Caco-2 (cell line): Measurements from ENCODE around the gene PCDHB6. TPM values are rescaled to one million over a fixed set of nuclear protein-coding genes. Genes with fewer than 3 reads are reported as not detected.
"Not testable (repeated sequence)": the region's sequence is repeated elsewhere in the genome, so short reads cannot be mapped to it uniquely, and the experiment has no call there.

ENCODE experiments used
- BruUV-seq: library from RNA; stranded (reverse); fragments of 400-500 nt; replicated peaks from 2 replicates; lab custom pipeline; 2021; lab: Mats Ljungman, UMichigan
- CTCF ChIA-PET: fragments of 300-600 bp; sonication (Branson Sonifier 250); formaldehyde crosslinking; loops from one replicate; lab custom pipeline; 2022; ENCODE audit warnings: antibody characterized with exemption; lab: Charles Lee
- POLR2A ChIA-PET: fragments of 300-600 bp; sonication (Branson Sonifier 250); formaldehyde crosslinking; loops from one replicate; lab custom pipeline; 2022; ENCODE audit warnings: antibody characterized with exemption; lab: Charles Lee
- DNase-seq, 2 experiments: peaks; one replicate each; pipeline versions ENCODE4 v3.0.0 to v3.0.0-alpha.2; 2020 to 2022
- H3K27me3 ChIP-seq: replicated peaks from 2 replicates; pipeline ENCODE4 v1.6.0; 2011; ENCODE audit warnings: low read length; ENCODE audit not compliant: control insufficient read depth, insufficient read depth
- H3K36me3 ChIP-seq: 2 replicates; pipeline ENCODE4 v1.5.1; 2011; ENCODE audit warnings: low read length; ENCODE audit not compliant: control insufficient read depth, insufficient read depth
- H3K4me1 ChIP-seq: fragments of 250-450 bp; sonication (Bioruptor Pico); 2 replicates; pipeline ENCODE4 v1.5.1; 2020; ENCODE audit warnings: mild to moderate bottlenecking
- H3K4me3 ChIP-seq: 2 replicates; pipeline ENCODE4 v1.5.1; 2011; ENCODE audit warnings: low read depth, mild to moderate bottlenecking, control low read depth, low read length
- H3K9me3 ChIP-seq: fragments of 250-450 bp; sonication (Bioruptor Pico); 2 replicates; pipeline ENCODE4 v1.5.1; 2020; ENCODE audit warnings: mild to moderate bottlenecking, moderate library complexity
- H3K27ac Mint-ChIP-seq: one replicate; pipeline ENCODE4 v1.8.0; 2022; ENCODE audit warnings: mixed read lengths; ENCODE audit not compliant: unreplicated experiment
- H3K27me3 Mint-ChIP-seq: one replicate; pipeline ENCODE4 v1.8.0; 2022; ENCODE audit warnings: mixed read lengths; ENCODE audit not compliant: insufficient read depth, unreplicated experiment
- H3K36me3 Mint-ChIP-seq: one replicate; pipeline ENCODE4 v1.8.0; 2022; ENCODE audit warnings: mild to moderate bottlenecking, mixed read lengths; ENCODE audit not compliant: insufficient read depth, unreplicated experiment
- H3K4me1 Mint-ChIP-seq: one replicate; pipeline ENCODE4 v1.8.0; 2022; ENCODE audit warnings: low read depth, mixed read lengths; ENCODE audit not compliant: unreplicated experiment
- H3K4me3 Mint-ChIP-seq: one replicate; pipeline ENCODE4 v1.8.0; 2022; ENCODE audit warnings: mild to moderate bottlenecking, moderate library complexity, mixed read lengths; ENCODE audit not compliant: unreplicated experiment
- H3K9me3 Mint-ChIP-seq: one replicate; pipeline ENCODE4 v1.8.0; 2022; ENCODE audit warnings: mixed read lengths; ENCODE audit not compliant: unreplicated experiment
- intact Hi-C: fragments of 100-400 bp; cut with micrococcal nuclease; formaldehyde crosslinking; loops from one replicate; pipeline ENCODE4 v1.10.0; 2022; ENCODE audit not compliant: unreplicated experiment
- total RNA-seq: library from RNA; stranded (reverse); gene quantifications from 2 replicates; pipeline ENCODE4 v1.2.3, GENCODE V29; 2022
- TF ChIP-seq, protein P1 (sequence below), 2 experiments: fragments of 200-600 bp in 1 of 2; IDR thresholded peaks; 1 replicate in 1 of 2; 2 replicates in 1 of 2; pipeline versions ENCODE4 v1.5.1 to v1.8.0; 2011 to 2022; ENCODE audit warnings: antibody characterized with exemption in 1 of 2, control low read depth in 1 of 2, inconsistent platforms in 1 of 2, low read depth in 1 of 2, low read length in 1 of 2, mild to moderate bottlenecking in 1 of 2, moderate library complexity in 1 of 2; ENCODE audit not compliant: insufficient read depth in 1 of 2, severe bottlenecking in 1 of 2, unreplicated experiment in 1 of 2

The PCDHB6 gene
- total RNA-seq, 1 experiment from 2014 or later, result not detected

DNA sequence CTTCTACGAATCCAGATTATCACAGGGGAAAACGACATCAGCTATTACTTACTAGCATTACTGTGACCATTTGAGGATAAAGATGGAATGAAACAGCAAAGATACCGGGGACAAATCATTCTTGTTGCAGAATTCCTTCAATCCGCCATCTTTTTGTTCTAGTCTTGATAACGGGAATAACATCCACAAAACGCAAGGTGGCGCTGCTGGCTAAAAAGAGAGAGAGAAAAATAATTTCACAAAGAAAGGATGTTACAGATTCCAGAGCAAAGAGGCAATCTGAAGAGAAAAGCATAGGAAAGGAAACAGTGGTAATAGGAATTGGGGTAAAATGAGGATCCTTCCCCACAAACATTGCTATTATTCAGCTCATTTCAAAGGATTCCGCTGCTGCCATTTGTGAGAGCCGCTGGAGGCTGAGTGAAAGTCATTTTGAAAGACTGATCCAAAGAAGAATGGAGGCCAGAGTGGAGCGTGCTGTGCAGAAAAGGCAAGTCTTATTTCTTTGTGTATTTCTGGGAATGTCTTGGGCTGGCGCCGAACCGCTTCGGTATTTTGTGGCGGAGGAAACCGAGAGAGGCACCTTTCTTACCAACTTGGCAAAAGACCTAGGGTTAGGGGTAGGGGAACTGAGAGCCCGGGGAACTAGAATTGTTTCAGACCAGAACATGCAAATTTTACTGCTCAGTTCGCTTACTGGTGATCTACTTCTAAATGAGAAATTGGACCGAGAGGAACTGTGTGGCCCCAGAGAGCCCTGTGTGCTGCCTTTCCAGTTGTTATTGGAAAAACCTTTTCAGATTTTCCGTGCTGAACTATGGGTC is 22.7 kb downstream of the PCDHB6 start, which contains the start of gene PCDHB7:
Gene PCDHB7 (plus strand): TSS at position 264 of the 824 bp plus-strand sequence. CDS start 192 bp downstream, at position 456.
- POLR2A ChIA-PET, result no interaction called here
- Histone ChIP-seq H3K27me3 (no peaks in the 10 kb centered on the region), H3K4me1 (no peaks in the 10 kb centered on the region), H3K4me3 (no peak within 1 kb of the TSS), H3K9me3 (no peaks in the 10 kb centered on the region), H3K36me3 (no peaks in the 10 kb centered on the region)
- Mint-ChIP-seq H3K9me3 (peaks cover 31% of the 10 kb centered on the region), H3K27ac (no peak within 1 kb of the TSS), H3K27me3 (no peaks in the 10 kb centered on the region), H3K4me1 (no peaks in the 10 kb centered on the region), H3K4me3 (no peak within 1 kb of the TSS), H3K36me3 (no peaks in the 10 kb centered on the region)
- TF ChIP-seq, protein P1, sequence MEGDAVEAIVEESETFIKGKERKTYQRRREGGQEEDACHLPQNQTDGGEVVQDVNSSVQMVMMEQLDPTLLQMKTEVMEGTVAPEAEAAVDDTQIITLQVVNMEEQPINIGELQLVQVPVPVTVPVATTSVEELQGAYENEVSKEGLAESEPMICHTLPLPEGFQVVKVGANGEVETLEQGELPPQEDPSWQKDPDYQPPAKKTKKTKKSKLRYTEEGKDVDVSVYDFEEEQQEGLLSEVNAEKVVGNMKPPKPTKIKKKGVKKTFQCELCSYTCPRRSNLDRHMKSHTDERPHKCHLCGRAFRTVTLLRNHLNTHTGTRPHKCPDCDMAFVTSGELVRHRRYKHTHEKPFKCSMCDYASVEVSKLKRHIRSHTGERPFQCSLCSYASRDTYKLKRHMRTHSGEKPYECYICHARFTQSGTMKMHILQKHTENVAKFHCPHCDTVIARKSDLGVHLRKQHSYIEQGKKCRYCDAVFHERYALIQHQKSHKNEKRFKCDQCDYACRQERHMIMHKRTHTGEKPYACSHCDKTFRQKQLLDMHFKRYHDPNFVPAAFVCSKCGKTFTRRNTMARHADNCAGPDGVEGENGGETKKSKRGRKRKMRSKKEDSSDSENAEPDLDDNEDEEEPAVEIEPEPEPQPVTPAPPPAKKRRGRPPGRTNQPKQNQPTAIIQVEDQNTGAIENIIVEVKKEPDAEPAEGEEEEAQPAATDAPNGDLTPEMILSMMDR (IDR thresholded peaks at IDR 0.05; ENCODE audit: insufficient read depth in 1 of 2, low read depth in 1 of 2, low read length in 1 of 2, severe bottlenecking in 1 of 2, unreplicated experiment in 1 of 2), result peak; percentile 8 to 27
- CTCF ChIA-PET, result interaction anchor here (0.7 to 0.9 kb wide), 2 partner anchors 10 to 391 kb away, joined by 3 read pairs; partner anchors contain the start of gene PCDHB16
- no peak for DNase-seq
- BruUV-seq, result no TSS peak
- intact Hi-C loops, result no loop called here

DNA sequence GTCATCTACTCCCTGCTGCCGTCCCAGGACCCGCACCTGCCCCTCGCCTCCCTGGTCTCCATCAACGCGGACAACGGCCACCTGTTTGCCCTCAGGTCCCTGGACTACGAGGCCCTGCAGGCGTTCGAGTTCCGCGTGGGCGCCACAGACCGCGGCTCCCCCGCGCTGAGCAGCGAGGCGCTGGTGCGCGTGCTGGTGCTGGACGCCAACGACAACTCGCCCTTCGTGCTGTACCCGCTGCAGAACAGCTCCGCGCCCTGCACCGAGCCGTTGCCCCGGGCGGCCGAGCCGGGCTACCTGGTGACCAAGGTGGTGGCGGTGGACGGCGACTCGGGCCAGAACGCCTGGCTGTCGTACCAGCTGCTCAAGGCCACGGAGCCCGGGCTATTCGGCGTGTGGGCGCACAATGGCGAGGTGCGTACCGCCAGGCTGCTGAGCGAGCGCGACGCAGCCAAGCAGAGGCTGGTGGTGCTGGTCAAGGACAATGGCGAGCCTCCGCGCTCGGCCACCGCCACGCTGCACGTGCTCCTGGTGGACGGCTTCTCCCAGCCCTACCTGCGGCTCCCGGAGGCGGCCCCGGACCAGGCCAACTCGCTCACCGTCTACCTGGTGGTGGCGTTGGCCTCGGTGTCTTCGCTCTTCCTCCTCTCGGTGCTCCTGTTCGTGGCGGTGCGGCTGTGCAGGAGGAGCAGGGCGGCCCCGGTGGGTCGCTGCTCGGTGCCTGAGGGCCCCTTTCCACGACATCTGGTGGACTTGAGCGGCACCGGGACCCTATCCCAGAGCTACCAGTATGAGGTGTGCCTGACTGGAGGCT is 24.6 kb downstream of the PCDHB6 start:
- H3K9me3 ChIP-seq, H3K27me3 ChIP-seq, H3K4me3 Mint-ChIP-seq, H3K36me3 Mint-ChIP-seq, CTCF ChIA-PET, H3K36me3 ChIP-seq, BruUV-seq, intact Hi-C loops, H3K27me3 Mint-ChIP-seq, DNase-seq, H3K4me1 Mint-ChIP-seq, H3K4me1 ChIP-seq, H3K4me3 ChIP-seq, H3K27ac Mint-ChIP-seq, POLR2A ChIA-PET: not testable (repeated sequence)
- H3K9me3 Mint-ChIP-seq, result peaks cover 18% of the 10 kb centered on the region

DNA sequence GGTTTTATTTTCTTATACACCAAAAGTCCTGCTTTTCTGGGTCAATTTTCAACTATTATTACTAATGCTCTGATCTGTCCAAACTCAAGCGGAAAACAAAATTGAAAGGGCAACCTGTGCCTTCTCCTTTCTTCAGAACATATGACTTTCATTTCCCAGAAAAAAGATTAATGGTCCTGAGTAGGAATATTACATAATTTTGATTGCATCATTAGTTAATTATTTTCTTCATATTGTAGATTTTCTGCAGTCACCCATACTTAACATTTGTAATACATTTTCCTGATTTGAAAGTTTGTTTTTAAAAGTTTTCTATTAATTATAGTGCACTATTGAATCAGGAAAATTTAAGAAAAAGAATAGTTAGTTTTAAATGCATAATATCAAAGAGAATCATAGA is 26.1 kb downstream of the PCDHB6 start:
- Histone ChIP-seq H3K4me1 (no peaks in the 10 kb centered on the region), H3K4me3 (no peak overlapping the region), H3K9me3 (no peaks in the 10 kb centered on the region), H3K27me3 (no peaks in the 10 kb centered on the region), H3K36me3 (no peaks in the 10 kb centered on the region)
- no peak for DNase-seq
- ChIA-PET POLR2A (no interaction called here), CTCF (no interaction called here)
- H3K27me3 Mint-ChIP-seq, result no peaks in the 10 kb centered on the region
- intact Hi-C loops, result no loop called here
- peaks cover 9% of the 10 kb centered on the region for H3K9me3 Mint-ChIP-seq
- no peak overlapping the region for H3K27ac Mint-ChIP-seq
- TF ChIP-seq, protein P1 (IDR thresholded peaks at IDR 0.05; ENCODE audit: insufficient read depth in 1 of 2, low read depth in 1 of 2, low read length in 1 of 2, severe bottlenecking in 1 of 2, unreplicated experiment in 1 of 2), result no peak
- H3K36me3 Mint-ChIP-seq, result no peaks in the 10 kb centered on the region
- H3K4me1 Mint-ChIP-seq, result no peaks in the 10 kb centered on the region
- no TSS peak for BruUV-seq
- H3K4me3 Mint-ChIP-seq, result no peak overlapping the region

DNA sequence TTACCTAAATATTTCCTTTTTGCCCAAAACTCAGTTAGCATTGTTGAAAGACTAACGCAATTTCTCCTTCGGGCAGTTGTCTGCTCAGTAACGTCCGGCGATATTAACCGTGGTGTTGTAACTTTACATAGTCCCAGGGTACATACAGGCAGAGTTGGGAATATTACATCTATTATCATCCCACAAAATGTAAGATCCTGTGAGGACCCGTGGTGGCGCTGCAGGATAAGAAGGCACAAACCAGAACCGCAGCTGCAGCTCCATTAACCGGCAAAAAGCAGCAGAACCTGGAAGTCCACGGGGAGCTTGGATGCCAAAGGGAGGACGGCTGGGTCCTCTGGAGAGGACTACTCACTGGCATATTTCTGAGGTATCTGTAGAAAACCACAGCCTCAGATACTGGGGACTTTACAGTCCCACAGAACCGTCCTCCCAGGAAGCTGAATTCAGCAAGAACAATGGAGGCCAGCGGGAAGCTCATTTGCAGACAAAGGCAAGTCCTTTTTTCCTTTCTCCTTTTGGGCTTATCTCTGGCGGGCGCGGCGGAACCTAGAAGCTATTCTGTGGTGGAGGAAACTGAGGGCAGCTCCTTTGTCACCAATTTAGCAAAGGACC is 27.8 kb downstream of the PCDHB6 start, which contains the start of gene PCDHB8:
Gene PCDHB8 (plus strand): TSS at position 214 of the 615 bp plus-strand sequence. CDS start 245 bp downstream, at position 459.
- H3K27me3 Mint-ChIP-seq, DNase-seq, H3K4me3 Mint-ChIP-seq, H3K4me3 ChIP-seq, POLR2A ChIA-PET, H3K9me3 ChIP-seq, H3K27ac Mint-ChIP-seq, H3K36me3 Mint-ChIP-seq, H3K4me1 ChIP-seq, H3K9me3 Mint-ChIP-seq, BruUV-seq, H3K4me1 Mint-ChIP-seq, CTCF ChIA-PET, H3K36me3 ChIP-seq, H3K27me3 ChIP-seq: not testable (repeated sequence)
- intact Hi-C loops, result loop anchor here (2.0 kb wide), 1 partner anchor 37 kb away; no protein-coding TSS in a partner anchor

DNA sequence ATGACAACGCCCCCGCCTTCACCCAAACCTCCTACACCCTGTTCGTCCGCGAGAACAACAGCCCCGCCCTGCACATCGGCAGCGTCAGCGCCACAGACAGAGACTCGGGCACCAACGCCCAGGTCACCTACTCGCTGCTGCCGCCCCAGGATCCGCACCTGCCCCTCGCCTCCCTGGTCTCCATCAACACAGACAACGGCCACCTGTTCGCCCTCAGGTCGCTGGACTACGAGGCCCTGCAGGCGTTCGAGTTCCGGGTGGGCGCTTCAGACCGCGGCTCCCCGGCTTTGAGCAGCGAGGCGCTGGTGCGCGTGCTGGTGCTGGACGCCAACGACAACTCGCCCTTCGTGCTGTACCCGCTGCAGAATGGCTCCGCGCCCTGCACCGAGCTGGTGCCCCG is 29.5 kb downstream of the PCDHB6 start:
- BruUV-seq, H3K27ac Mint-ChIP-seq, H3K4me3 Mint-ChIP-seq, H3K4me1 Mint-ChIP-seq, H3K36me3 Mint-ChIP-seq, H3K9me3 Mint-ChIP-seq, H3K36me3 ChIP-seq, DNase-seq, POLR2A ChIA-PET, H3K27me3 Mint-ChIP-seq, H3K4me1 ChIP-seq, H3K27me3 ChIP-seq, CTCF ChIA-PET, H3K9me3 ChIP-seq, H3K4me3 ChIP-seq: not testable (repeated sequence)
- intact Hi-C loops, result loop anchor here (2.0 kb wide), 1 partner anchor 35 kb away; no protein-coding TSS in a partner anchor
